ENCODE data around the gene FAM229A. TPM values are rescaled to one million over a fixed set of nuclear protein-coding genes. Genes with fewer than 3 reads are reported as not detected.

Gene FAM229A
- total and polyA plus RNA-seq, 9 of the 15 experiments (the other 6 are each of a cell fraction or from before 2014, with no cell fraction given): 0.04 to 21.6 (median 7.4) TPM

- CTCF ChIA-PET (ENCODE audit: low intra/inter-chr PET ratio): no interaction called here
- no TSS peak for BruUV-seq (replicated peaks)
- 60% methylated on average over 14 of the region's 14 CpGs for WGBS (ENCODE audit: insufficient coverage, low coverage, missing lambda C conversion rate)
- H2AFZ ChIP-seq (ENCODE audit: low read depth, low read length): no peak overlapping the region
- no peaks in the 10 kb centered on the region for H3K9me3 ChIP-seq (replicated peaks; ENCODE audit: control insufficient read depth, insufficient read depth, low read depth, low read length)
- peaks cover 14% of the 10 kb centered on the region for H3K36me3 ChIP-seq (ENCODE audit: control insufficient read depth, insufficient read depth, low read length)
- intact Hi-C loops (cut with micrococcal nuclease) (loop anchor here (5.0 kb wide), 1 partner anchor 54 kb away; the partner anchor contains the start of gene BSDC1), in situ Hi-C loops (cut with MboI) (no loop called here)
- H3K79me2 ChIP-seq (ENCODE audit: control insufficient read depth, insufficient read depth, low read length): peaks cover 23% of the 10 kb centered on the region
- H3K27ac ChIP-seq (ENCODE audit: extremely low read depth, low read depth, low read length): no peak overlapping the region
- no peak overlapping the region for H3K4me2 ChIP-seq (ENCODE audit: insufficient read depth, low read length)
- 0 out of 2 replicates have a peak, but pooled peaks cover 12% of the 10 kb centered on the region for H4K20me1 ChIP-seq (replicated peaks; ENCODE audit: control insufficient read depth, insufficient read depth, low read length)
- H3K4me3 ChIP-seq: no peak overlapping the region
- no peaks in the 10 kb centered on the region for H3K27me3 ChIP-seq (ENCODE audit: control insufficient read depth in 2 of 2, insufficient read depth in 2 of 2, low read length in 2 of 2)
- no peak for FAIRE-seq
- DNase-seq (ENCODE audit: extremely low read depth in 1 of 4, low spot score in 3 of 4): no peak
- no peak for ATAC-seq
- peaks cover 4% of the 10 kb centered on the region for H3K9me1 ChIP-seq (ENCODE audit: control insufficient read depth, insufficient read depth, low read length)
- peak overlapping the region in 1 of 2 experiments; percentile 56; a peak in 2 of 4 replicates for H3K9ac ChIP-seq (ENCODE audit: insufficient read depth in 1 of 2, low read depth in 2 of 2, low read length in 2 of 2)
- H3K4me1 ChIP-seq (replicated peaks in 1 of 2; ENCODE audit: control insufficient read depth in 2 of 2, insufficient read depth in 2 of 2, low read length in 2 of 2): peaks cover 23 to 58% of the 10 kb centered on the region in 2 experiments
- POLR2A ChIA-PET: interaction anchor here (1.5 kb wide), 1 partner anchor 14 kb away, joined by 8 read pairs; no protein-coding TSS in a partner anchor
- TF ChIP-seq KDM2B (CRISPR knock-in tag; IDR thresholded peaks at IDR 0.05) (no peak), ZNF592 (IDR thresholded peaks at IDR 0.05) (no peak), IRF1 (CRISPR knock-in tag; IDR thresholded peaks at IDR 0.05; ENCODE audit: borderline replicate concordance) (no peak), MTF1 (CRISPR knock-in tag; IDR thresholded peaks at IDR 0.05; ENCODE audit: borderline replicate concordance) (no peak), UBTF (IDR thresholded peaks at IDR 0.05; ENCODE audit: borderline replicate concordance in 1 of 2, low read depth in 2 of 2, low read length in 2 of 2) (no peak), ZSCAN29 (IDR thresholded peaks at IDR 0.05) (no peak), MCM3 (IDR thresholded peaks at IDR 0.05) (no peak), DACH1 (IDR thresholded peaks at IDR 0.05; ENCODE audit: partially characterized antibody) (no peak)
Measured at GRCh38 chr1:32338637-32339145, 23.6 kb downstream of the FAM229A start.

Measured in K562 (cell line).